WTC11 (cell line): Measurements from ENCODE around the gene GPR62. TPM values are rescaled to one million over a fixed set of nuclear protein-coding genes. Genes with fewer than 3 reads are reported as not detected.

ENCODE experiments used
- ATAC-seq: fragments of 200-7000 bp; cut with Tn5 transposase; 2 replicates; pipeline ENCODE4 v1.10.0; 2021; ENCODE audit warnings: mild to moderate bottlenecking, moderate library complexity
- CTCF ChIA-PET: fragments of 300-600 bp; sonication (Branson Sonifier 250); formaldehyde crosslinking; loops from one replicate; lab custom pipeline; 2021; ENCODE audit warnings: antibody characterized with exemption; lab: Charles Lee
- POLR2A ChIA-PET: fragments of 350-600 bp; sonication (Branson Sonifier 250); formaldehyde crosslinking; loops from one replicate; lab custom pipeline; 2021; ENCODE audit warnings: antibody characterized with exemption; lab: Charles Lee
- DNase-seq: peaks from one replicate; pipeline ENCODE4 v3.0.0; 2021; ENCODE audit warnings: low spot score
- H3K27ac Mint-ChIP-seq: 2 replicates; pipeline ENCODE4 v1.8.0; 2021; ENCODE audit warnings: mixed read lengths
- H3K27me3 Mint-ChIP-seq: 2 replicates; pipeline ENCODE4 v1.8.0; 2021; ENCODE audit warnings: low read depth, mild to moderate bottlenecking, moderate library complexity, mixed read lengths
- H3K36me3 Mint-ChIP-seq: 2 replicates; pipeline ENCODE4 v1.8.0; 2021; ENCODE audit warnings: mixed read lengths
- H3K4me1 Mint-ChIP-seq: 2 replicates; pipeline ENCODE4 v1.8.0; 2022; ENCODE audit warnings: mixed read lengths
- H3K4me3 Mint-ChIP-seq: 2 replicates; pipeline ENCODE4 v1.8.0; 2021; ENCODE audit warnings: mild to moderate bottlenecking, moderate library complexity, mixed read lengths
- H3K9me3 Mint-ChIP-seq: 2 replicates; pipeline ENCODE4 v1.8.0; 2021; ENCODE audit warnings: mixed read lengths
- CTCF ChIP-seq: fragments of 200-600 bp; IDR thresholded peaks from 2 replicates; pipeline ENCODE4 v1.8.0; 2022; ENCODE audit warnings: antibody characterized with exemption
- E2F1 ChIP-seq: sonication (generic); formaldehyde crosslinking; IDR thresholded peaks from 2 replicates; pipeline ENCODE4 v1.8.0; 2022; ENCODE audit warnings: mild to moderate bottlenecking, missing genetic modification reagents
- FOXJ3 ChIP-seq: sonication (generic); formaldehyde crosslinking; IDR thresholded peaks from 2 replicates; pipeline ENCODE4 v1.9.0; 2021; ENCODE audit warnings: missing genetic modification reagents, mild to moderate bottlenecking, borderline replicate concordance
- FOXP1 ChIP-seq: sonication (generic); formaldehyde crosslinking; IDR thresholded peaks from 2 replicates; pipeline ENCODE4 v1.8.0; 2022; ENCODE audit warnings: missing genetic modification reagents, mild to moderate bottlenecking, moderate library complexity, borderline replicate concordance
- GABPB1 ChIP-seq: sonication (generic); formaldehyde crosslinking; IDR thresholded peaks from 2 replicates; pipeline ENCODE4 v1.8.1; 2023; ENCODE audit warnings: mild to moderate bottlenecking, missing genetic modification reagents
- HMGXB4 ChIP-seq: sonication (generic); formaldehyde crosslinking; IDR thresholded peaks from 2 replicates; pipeline ENCODE4 v1.8.1; 2023; ENCODE audit warnings: mild to moderate bottlenecking, moderate library complexity, missing genetic modification reagents
- MAX ChIP-seq: sonication (generic); formaldehyde crosslinking; IDR thresholded peaks from 2 replicates; pipeline ENCODE4 v1.8.0; 2022; ENCODE audit warnings: mild to moderate bottlenecking, missing genetic modification reagents
- NR1H2 ChIP-seq: sonication (generic); formaldehyde crosslinking; IDR thresholded peaks from 2 replicates; pipeline ENCODE4 v1.9.0; 2021; ENCODE audit warnings: mild to moderate bottlenecking, moderate library complexity, missing genetic modification reagents
- TEAD4 ChIP-seq: sonication (generic); formaldehyde crosslinking; IDR thresholded peaks from 2 replicates; pipeline ENCODE4 v1.8.0; 2022; ENCODE audit warnings: mild to moderate bottlenecking, missing genetic modification reagents
- ZBTB43 ChIP-seq: sonication (generic); formaldehyde crosslinking; IDR thresholded peaks from 2 replicates; pipeline ENCODE4 v1.8.1; 2023; ENCODE audit warnings: mild to moderate bottlenecking, missing genetic modification reagents
- ZNF232 ChIP-seq: sonication (generic); formaldehyde crosslinking; IDR thresholded peaks from 2 replicates; pipeline ENCODE4 v1.8.0; 2022; ENCODE audit warnings: mild to moderate bottlenecking, missing genetic modification reagents
- total RNA-seq: library from RNA; stranded (reverse); gene quantifications from 3 replicates; pipeline ENCODE4 v1.2.3, GENCODE V29; 2021
- TF ChIP-seq, protein P1 (sequence below): sonication (generic); formaldehyde crosslinking; IDR thresholded peaks from 2 replicates; pipeline ENCODE4 v1.8.1; 2023; ENCODE audit warnings: mild to moderate bottlenecking, missing genetic modification reagents, moderate library complexity
- TF ChIP-seq, protein P2 (sequence below): fragments of 250-450 bp; sonication (Bioruptor Pico); IDR thresholded peaks from 2 replicates; pipeline ENCODE4 v2.1.2; 2022; ENCODE audit warnings: mild to moderate bottlenecking, moderate library complexity
- TF ChIP-seq, protein P3 (sequence below): sonication (generic); formaldehyde crosslinking; IDR thresholded peaks from 2 replicates; pipeline ENCODE4 v1.8.0; 2022; ENCODE audit warnings: mild to moderate bottlenecking, missing genetic modification reagents

The GPR62 gene
- total RNA-seq, 1 experiment from 2014 or later = 0.24 TPM

DNA sequence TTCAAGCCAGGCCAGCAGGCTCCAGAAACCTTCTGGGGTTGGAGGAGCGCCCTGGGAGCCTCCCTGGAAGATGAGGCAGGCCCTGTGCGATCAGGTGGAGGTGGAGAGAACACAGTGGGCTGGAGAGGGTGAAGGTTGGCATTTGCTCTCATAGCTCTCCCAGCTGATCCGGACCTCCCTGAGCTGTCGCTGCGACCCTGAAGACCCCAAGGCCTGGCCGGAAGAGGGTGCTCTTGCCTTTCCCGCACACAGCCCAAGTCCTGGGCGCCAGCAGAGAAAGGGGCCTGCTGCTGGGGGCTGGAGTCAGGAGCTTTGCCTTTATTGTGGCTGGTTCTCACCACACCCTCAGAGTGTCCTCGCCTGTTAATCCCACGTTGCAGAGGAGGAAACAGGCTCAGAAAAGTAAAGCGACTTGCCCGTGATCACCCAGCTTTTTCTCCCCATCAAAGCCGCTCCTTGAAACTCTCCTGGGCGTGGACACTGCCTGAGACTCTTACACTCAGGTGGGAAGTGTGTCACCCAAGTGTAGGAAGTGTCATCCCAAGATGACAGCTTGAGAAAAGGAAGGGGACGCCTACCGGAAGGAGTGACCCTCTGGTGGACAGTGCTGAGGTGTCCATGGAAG, 49.1 kb downstream of the GPR62 start:
- ChIA-PET CTCF (interaction anchor here (0.5 to 8.5 kb wide), 58 partner anchors 8 to 436 kb away, joined by 3 to 382 read pairs (median 7); partner anchors contain the start of genes ABHD14A, ABHD14B, ACY1 and DUSP7), POLR2A (interaction anchor here (0.6 to 1.7 kb wide), 8 partner anchors 8 to 150 kb away, joined by 3 to 9 read pairs (median 5); partner anchors contain the start of genes DUSP7, POC1A and RPL29)
- Mint-ChIP-seq H3K4me3 (no peak overlapping the region), H3K27me3 (no peaks in the 10 kb centered on the region), H3K36me3 (no peaks in the 10 kb centered on the region), H3K9me3 (no peaks in the 10 kb centered on the region), H3K4me1 (peaks cover 45% of the 10 kb centered on the region), H3K27ac (no peak overlapping the region)
- DNase-seq = peak; percentile 76
- TF ChIP-seq MAX (CRISPR knock-in tag) = peak; percentile 36; the same call in 1 of the 2 replicates
- TF ChIP-seq E2F1 (CRISPR knock-in tag) = no peak
- peak; percentile 33; the same call in 1 of the 2 replicates for TF ChIP-seq CTCF
- peak; percentile 47 for ATAC-seq

DNA sequence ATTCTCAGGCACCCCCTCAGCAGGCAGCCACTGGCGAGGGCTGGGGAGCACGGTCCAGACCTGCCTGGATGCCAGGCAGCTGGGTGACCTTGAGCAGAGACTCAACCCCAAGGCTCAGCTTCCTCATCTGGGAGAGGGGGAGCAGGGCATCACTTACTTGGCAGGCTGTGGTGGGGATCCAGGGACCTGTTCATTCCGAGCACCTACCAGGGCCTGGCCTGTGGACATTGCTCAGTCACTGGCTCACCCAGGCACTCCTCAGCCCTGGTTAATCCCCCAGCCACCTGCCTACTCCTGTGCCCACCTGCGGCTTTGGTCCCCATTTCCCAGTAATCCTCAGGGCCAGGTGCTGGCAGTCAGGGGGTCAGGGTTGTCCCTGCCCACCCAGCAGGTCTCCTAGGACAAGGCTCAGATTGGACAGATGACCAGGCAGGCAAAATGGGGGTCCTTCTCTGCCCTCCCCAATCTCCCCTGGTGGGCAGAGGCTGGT, 49.8 kb downstream of the GPR62 start:
- H3K36me3 Mint-ChIP-seq = no peaks in the 10 kb centered on the region
- no peak overlapping the region for H3K27ac Mint-ChIP-seq
- ChIA-PET CTCF (interaction anchor here (0.6 to 8.5 kb wide), 58 partner anchors 9 to 384 kb away, joined by 3 to 382 read pairs (median 7); partner anchors contain the start of genes ABHD14A, ABHD14B, ACY1 and DUSP7), POLR2A (interaction anchor here (0.6 to 1.7 kb wide), 6 partner anchors 9 to 150 kb away, joined by 4 to 9 read pairs (median 5); partner anchors contain the start of genes DUSP7, POC1A and RPL29)
- H3K9me3 Mint-ChIP-seq = no peaks in the 10 kb centered on the region
- H3K4me1 Mint-ChIP-seq = peaks cover 45% of the 10 kb centered on the region
- no peaks in the 10 kb centered on the region for H3K27me3 Mint-ChIP-seq
- ATAC-seq (no peak), DNase-seq (no peak)
- no peak for TF ChIP-seq TEAD4 (CRISPR knock-in tag)
- no peak for TF ChIP-seq E2F1 (CRISPR knock-in tag)
- TF ChIP-seq GABPB1 = no peak
- no peak for TF ChIP-seq FOXJ3 (CRISPR knock-in tag)
- no peak for TF ChIP-seq ZNF232 (CRISPR knock-in tag)
- TF ChIP-seq ZBTB43 (CRISPR knock-in tag) = no peak
- TF ChIP-seq, protein P1, sequence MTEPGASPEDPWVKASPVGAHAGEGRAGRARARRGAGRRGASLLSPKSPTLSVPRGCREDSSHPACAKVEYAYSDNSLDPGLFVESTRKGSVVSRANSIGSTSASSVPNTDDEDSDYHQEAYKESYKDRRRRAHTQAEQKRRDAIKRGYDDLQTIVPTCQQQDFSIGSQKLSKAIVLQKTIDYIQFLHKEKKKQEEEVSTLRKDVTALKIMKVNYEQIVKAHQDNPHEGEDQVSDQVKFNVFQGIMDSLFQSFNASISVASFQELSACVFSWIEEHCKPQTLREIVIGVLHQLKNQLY (CRISPR knock-in tag) = no peak
- TF ChIP-seq, protein P2, sequence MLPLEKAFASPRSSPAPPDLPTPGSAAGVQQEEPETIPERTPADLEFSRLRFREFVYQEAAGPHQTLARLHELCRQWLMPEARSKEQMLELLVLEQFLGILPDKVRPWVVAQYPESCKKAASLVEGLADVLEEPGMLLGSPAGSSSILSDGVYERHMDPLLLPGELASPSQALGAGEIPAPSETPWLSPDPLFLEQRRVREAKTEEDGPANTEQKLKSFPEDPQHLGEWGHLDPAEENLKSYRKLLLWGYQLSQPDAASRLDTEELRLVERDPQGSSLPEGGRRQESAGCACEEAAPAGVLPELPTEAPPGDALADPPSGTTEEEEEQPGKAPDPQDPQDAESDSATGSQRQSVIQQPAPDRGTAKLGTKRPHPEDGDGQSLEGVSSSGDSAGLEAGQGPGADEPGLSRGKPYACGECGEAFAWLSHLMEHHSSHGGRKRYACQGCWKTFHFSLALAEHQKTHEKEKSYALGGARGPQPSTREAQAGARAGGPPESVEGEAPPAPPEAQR (CRISPR knock-in tag) = no peak
- TF ChIP-seq FOXP1 (CRISPR knock-in tag) = no peak
- TF ChIP-seq, protein P3, sequence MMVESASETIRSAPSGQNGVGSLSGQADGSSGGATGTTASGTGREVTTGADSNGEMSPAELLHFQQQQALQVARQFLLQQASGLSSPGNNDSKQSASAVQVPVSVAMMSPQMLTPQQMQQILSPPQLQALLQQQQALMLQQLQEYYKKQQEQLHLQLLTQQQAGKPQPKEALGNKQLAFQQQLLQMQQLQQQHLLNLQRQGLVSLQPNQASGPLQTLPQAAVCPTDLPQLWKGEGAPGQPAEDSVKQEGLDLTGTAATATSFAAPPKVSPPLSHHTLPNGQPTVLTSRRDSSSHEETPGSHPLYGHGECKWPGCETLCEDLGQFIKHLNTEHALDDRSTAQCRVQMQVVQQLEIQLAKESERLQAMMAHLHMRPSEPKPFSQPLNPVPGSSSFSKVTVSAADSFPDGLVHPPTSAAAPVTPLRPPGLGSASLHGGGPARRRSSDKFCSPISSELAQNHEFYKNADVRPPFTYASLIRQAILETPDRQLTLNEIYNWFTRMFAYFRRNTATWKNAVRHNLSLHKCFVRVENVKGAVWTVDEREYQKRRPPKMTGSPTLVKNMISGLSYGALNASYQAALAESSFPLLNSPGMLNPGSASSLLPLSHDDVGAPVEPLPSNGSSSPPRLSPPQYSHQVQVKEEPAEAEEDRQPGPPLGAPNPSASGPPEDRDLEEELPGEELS (CRISPR knock-in tag) = no peak
- TF ChIP-seq NR1H2 (CRISPR knock-in tag) = no peak
- TF ChIP-seq HMGXB4 = no peak
- peak overlapping the region; percentile 52 for H3K4me3 Mint-ChIP-seq
